Rectal smooth muscle tissue (tissue), 1 donor: Measurements from ENCODE around the gene ATP5ME.

Experiments
- H3K27ac ChIP-seq: one replicate; pipeline ENCODE4 v1.7.0; 2013; ENCODE audit warnings: low read depth, low read length, inconsistent platforms
- H3K27me3 ChIP-seq: one replicate; pipeline ENCODE4 v1.7.0; 2013; ENCODE audit warnings: low read length; ENCODE audit not compliant: control insufficient read depth, insufficient read depth
- H3K36me3 ChIP-seq: one replicate; pipeline ENCODE4 v1.7.0; 2013; ENCODE audit warnings: low read length; ENCODE audit not compliant: control insufficient read depth, insufficient read depth
- H3K4me1 ChIP-seq: one replicate; pipeline ENCODE4 v1.7.0; 2013; ENCODE audit warnings: low read length; ENCODE audit not compliant: control insufficient read depth, insufficient read depth
- H3K4me3 ChIP-seq: one replicate; pipeline ENCODE4 v1.7.0; 2013; ENCODE audit warnings: low read length
- H3K9ac ChIP-seq: one replicate; pipeline ENCODE4 v1.7.0; 2013; ENCODE audit warnings: low read length

The ATP5ME gene

DNA sequence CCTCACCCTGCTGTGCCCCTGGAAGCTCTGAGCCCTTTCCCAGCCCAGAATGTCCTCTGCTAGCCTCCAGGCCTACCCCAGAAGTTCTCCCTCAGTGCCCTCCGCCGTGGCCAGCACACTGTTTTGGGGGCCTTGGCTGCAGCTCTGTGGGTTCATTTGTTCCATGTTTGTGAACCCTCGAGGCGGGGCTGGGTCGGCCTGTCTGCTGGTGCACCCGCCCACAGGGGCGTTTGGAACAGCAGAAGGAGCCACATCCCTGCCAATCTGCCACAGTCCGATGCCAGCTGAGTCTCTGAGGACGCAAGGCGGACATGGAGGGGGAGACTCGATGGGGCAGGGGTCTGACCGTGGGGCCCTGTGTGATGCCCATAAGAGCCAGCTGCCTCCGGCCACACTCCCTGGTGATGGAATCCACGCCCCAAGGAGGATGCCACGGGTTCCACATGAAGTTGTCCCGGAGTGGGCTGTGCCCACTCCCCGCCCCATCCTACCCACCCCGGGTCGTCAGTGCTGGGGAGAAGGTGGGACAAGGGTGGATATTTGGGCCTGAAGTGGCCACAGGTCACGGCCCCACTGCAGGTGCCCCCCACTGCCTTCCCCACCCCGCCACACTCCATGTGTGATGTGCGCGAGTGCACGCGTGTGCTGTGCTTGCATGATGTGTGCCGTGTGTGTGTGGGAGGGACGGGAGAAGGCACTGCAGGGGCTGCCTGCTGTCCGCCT is 7.1 kb downstream of the ATP5ME start:
- Histone ChIP-seq H3K4me3 (no peak overlapping the region), H3K27me3 (no peaks in the 10 kb centered on the region), H3K27ac (no peak overlapping the region), H3K9ac (no peak overlapping the region), H3K4me1 (no peaks in the 10 kb centered on the region), H3K36me3 (peaks cover 13% of the 10 kb centered on the region)

DNA sequence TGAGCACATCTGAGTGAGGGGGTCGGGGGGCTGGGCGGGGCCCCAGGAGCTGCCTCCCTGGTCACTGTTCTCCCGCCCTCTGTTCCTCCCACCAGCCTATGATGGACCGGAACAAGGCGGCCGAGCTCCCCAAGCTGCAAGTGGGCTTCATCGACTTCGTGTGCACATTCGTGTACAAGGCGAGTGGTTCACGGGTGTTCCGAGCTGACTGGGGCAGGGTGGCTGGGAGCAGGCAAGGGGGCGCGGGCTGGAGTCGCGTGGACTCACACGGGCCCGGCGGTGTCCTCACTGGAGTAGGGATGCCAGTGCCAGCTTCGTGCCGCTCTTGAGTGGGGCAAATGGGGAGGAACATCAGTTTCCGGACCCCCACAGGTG is 7.7 kb downstream of the ATP5ME start:
- Histone ChIP-seq H3K9ac (no peak overlapping the region), H3K27ac (no peak overlapping the region), H3K4me3 (no peak overlapping the region), H3K27me3 (no peaks in the 10 kb centered on the region), H3K36me3 (peaks cover 8% of the 10 kb centered on the region), H3K4me1 (no peaks in the 10 kb centered on the region)

DNA sequence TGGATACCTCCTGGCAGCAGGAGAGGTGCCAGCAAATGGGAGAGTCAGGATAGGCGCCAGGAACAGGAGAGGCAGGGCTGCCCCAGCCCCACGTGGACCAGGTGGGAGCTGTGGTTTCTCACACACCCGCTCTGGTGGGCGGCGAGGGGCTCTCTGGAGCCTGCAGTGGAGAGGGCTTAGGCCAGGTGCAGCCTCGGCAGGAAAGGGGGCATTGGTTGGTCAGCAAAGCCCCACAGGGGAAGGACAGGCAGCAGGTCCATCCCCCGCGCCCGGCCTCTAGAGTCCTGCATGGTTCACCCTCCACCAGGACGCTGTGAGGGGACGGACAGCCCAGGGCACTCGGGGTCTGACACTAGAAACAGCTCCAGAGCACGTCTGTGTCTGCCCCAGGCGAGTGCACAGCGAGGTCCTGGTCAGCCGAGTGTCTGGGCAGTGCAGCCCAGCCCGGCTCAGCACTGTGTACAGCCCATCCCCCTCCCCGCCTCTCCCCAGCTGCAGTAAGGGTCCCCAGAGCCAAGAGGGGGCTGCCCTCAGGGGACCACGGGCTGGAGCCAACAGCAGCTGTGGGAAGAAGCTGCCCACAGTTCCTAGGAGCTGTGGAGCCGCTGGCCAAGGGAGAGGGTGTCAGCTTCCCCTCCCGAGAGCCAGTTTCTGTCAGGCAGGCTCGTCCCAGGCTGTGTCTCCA is 8.2 kb downstream of the ATP5ME start:
- Histone ChIP-seq H3K4me1 (no peaks in the 10 kb centered on the region), H3K36me3 (peaks cover 5% of the 10 kb centered on the region), H3K4me3 (no peak overlapping the region), H3K9ac (no peak overlapping the region), H3K27me3 (no peaks in the 10 kb centered on the region), H3K27ac (no peak overlapping the region)

DNA sequence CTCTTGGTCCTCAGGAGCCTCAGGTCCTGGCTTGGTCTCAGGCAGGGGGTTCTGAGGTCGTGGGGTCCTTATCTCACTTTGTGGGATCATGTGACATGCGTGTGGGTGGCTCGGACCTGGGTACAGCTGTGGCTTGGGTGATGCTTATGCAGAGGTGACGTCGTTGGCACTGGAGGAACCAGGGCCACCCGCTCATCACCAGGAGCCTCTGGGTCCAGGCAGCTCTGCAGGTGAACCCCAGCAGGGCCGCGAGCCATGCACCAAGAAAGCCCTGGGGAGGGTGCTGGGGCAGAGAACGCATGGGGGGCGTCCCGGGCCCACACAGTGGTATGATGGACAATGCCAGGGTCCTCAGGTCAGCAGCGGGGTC is 8.7 kb downstream of the ATP5ME start:
- Histone ChIP-seq H3K4me1 (no peaks in the 10 kb centered on the region), H3K27ac (no peak overlapping the region), H3K4me3 (no peak overlapping the region), H3K27me3 (no peaks in the 10 kb centered on the region), H3K36me3 (peaks cover under 1% of the 10 kb centered on the region), H3K9ac (no peak overlapping the region)

DNA sequence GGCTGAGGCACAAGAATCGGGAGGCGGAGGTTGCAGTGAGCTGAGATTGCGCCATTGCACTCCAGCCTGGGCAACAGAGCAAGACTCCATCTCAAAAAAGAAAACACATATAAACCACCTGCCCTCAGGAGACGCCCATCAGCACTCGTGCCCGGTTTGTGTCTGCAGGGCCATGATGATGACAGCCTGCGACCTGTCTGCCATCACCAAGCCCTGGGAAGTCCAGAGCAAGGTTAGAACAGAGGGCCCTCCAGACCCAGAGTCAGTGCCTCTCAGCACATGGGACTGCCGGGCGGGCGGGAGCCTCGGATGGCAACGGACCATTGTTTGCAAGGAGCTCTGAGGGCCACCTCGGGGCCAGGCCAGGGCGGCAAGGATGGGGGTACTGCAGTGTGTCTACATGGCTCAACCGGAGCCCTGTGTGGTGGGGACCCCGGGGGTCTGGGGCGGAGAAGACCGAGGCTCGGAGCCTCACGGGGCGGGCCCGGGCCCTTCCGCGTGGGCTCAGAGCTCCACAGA is 9.3 kb downstream of the ATP5ME start:
- H3K27ac ChIP-seq = no peak overlapping the region
- H3K4me3 ChIP-seq = no peak overlapping the region
- H3K27me3 ChIP-seq = no peaks in the 10 kb centered on the region
- no peaks in the 10 kb centered on the region for H3K36me3 ChIP-seq
- no peak overlapping the region for H3K9ac ChIP-seq
- no peaks in the 10 kb centered on the region for H3K4me1 ChIP-seq

DNA sequence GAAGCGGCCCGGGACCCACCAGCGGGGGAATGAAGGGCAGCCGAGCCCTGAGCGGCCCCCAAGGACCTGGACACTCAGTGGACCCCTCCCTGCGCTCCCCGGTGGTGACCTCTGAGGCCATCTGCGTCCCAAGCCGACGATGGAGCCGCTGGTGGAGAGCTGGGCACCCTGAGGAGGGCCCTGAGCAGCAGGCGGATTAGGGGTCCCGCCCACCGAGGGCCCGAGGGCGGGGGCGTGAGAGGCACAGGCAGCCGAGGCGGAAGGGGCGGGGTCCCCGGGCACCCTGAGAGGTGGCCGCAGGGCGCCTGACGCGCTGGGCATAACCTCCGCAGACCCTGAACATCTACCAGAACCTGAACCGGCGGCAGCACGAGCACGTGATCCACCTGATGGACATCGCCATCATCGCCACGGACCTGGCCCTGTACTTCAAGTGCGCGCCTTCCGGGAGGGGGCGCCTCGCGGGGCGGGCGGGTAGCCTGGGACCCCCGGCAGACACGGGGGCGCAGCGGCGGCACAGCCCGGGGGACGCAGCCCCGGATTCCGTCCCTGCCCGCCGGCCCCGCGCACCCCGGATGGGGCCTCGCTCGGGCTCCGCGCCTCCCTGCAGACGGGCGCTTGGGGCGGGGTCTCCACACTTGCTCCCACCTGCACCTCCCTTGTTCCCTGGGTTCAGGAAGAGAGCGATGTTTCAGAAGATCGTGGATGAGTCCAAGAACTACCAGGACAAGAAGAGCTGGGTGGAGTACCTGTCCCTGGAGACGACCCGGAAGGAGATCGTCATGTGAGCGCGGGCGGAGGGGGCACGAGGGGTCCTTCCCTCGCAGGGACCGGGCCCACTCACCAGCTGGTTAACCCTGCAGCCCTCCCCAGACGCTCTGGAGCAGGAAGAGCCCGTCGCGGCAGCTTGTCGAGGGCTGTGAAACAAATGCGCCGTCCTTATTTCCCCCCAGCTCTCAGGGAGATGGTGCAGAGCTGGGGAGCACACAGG is 10.3 kb downstream of the ATP5ME start:
- peak overlapping the region; percentile 56 for H3K9ac ChIP-seq
- no peaks in the 10 kb centered on the region for H3K27me3 ChIP-seq
- H3K27ac ChIP-seq = no peak overlapping the region

DNA sequence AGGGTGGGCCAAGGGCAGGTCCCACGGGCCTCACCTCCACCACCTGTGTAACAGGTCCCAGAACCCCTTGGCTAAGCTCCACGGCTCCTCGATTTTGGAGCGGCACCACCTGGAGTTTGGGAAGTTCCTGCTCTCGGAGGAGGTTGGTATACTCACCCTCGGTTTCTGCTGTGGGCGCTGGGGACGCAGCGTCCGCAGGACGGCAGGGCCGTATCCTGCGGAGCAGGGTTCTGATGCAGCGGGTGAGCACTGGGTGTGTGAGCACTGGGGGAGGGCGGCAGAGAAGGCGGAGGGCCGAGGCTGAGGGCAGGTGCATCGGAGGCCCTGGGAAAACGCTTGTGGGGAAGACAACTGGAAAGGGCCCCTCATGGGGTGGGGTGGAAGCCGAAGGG is 11.0 kb downstream of the ATP5ME start:
- H3K4me1 ChIP-seq = no peaks in the 10 kb centered on the region
- no peak overlapping the region for H3K9ac ChIP-seq
- no peaks in the 10 kb centered on the region for H3K27me3 ChIP-seq

More for the DNA sequence above, 10.3 kb downstream of the ATP5ME start:
- Histone ChIP-seq H3K4me3 (peak overlapping the region; percentile 66), H3K36me3 (no peaks in the 10 kb centered on the region), H3K4me1 (no peaks in the 10 kb centered on the region)

DNA sequence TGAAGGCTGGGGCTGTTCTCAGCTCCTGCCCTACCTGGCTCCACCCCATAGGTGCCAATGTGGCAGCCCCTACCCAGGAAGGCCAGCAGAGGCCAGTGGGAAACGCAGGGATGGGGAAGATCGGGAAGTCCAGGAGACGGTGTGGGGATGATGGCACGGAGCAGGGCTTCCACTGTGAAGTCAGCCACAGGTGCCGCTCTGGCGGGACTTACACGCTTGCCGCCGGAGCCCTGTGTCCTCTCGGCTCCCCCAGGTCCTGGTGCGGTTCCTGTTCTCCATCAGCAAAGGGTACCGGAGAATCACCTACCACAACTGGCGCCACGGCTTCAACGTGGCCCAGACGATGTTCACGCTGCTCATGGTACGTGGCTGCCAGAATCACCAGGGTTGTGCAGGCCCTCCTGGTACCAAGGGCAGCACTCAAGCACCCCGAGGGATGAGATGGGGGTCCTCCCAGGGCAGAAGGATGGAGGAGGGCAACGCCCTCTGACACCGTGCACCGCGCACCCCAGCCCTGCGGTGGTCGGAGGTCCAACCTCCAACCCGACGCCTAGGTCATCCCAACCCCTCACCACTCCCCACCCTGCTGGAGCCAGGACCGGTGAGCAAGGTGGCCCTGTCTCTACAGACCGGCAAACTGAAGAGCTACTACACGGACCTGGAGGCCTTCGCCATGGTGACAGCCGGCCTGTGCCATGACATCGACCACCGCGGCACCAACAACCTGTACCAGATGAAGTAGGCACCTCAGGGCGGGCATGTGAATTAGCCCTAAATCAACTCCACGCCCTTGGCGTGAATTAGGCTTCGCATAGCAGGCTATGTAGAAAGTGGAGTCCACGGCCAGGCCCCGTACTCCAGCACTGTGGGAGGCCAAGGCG is 12.0 kb downstream of the ATP5ME start:
- no peak overlapping the region for H3K4me3 ChIP-seq
- no peaks in the 10 kb centered on the region for H3K4me1 ChIP-seq
- H3K27ac ChIP-seq = no peak overlapping the region
- H3K27me3 ChIP-seq = no peaks in the 10 kb centered on the region
- no peak overlapping the region for H3K9ac ChIP-seq
- H3K36me3 ChIP-seq = no peaks in the 10 kb centered on the region

More for the DNA sequence above, 11.0 kb downstream of the ATP5ME start:
- Histone ChIP-seq H3K27ac (no peak overlapping the region), H3K4me3 (peak overlapping the region; percentile 66), H3K36me3 (no peaks in the 10 kb centered on the region)

DNA sequence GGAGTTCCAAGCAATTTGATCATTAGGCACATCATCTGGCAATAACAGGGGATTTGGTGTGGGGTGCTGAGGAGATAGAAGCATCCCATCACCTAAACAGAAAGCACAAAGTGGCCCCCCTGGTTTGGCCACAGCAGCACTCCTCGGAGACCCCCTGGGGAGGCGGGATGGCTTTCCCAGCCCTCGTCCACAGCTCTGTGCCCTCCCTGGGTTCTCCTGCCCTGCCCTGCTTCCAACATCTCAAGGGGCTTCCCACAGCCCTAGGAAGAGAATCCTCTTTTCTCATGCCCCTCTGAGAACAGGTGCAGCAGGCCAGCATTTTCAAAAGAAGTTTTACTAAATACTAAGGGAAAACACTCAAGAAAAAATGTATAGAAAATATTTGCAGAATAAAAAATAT is 12.8 kb downstream of the ATP5ME start:
- no peak overlapping the region for H3K27ac ChIP-seq
- H3K4me1 ChIP-seq = no peaks in the 10 kb centered on the region
- no peak overlapping the region for H3K4me3 ChIP-seq
- no peaks in the 10 kb centered on the region for H3K36me3 ChIP-seq
- H3K9ac ChIP-seq = no peak overlapping the region
- no peaks in the 10 kb centered on the region for H3K27me3 ChIP-seq

DNA sequence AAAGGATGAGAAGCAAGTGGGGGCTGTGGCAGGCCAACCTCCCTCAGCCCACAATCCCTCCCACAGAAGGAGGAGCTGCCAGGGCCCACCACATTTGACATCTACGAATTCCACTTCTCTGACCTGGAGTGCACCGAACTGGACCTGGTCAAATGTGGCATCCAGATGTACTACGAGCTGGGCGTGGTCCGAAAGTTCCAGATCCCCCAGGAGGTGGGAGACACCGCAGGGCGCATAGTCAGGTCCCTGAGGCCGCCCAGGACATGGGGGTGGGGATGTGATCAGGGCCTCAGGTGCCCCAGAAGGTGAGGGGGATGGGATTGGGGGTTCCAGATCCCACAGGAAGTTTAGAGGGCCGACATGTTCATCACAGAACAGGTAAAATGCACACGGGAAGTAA is 13.7 kb downstream of the ATP5ME start:
- Histone ChIP-seq H3K27ac (no peak overlapping the region), H3K27me3 (no peaks in the 10 kb centered on the region)

DNA sequence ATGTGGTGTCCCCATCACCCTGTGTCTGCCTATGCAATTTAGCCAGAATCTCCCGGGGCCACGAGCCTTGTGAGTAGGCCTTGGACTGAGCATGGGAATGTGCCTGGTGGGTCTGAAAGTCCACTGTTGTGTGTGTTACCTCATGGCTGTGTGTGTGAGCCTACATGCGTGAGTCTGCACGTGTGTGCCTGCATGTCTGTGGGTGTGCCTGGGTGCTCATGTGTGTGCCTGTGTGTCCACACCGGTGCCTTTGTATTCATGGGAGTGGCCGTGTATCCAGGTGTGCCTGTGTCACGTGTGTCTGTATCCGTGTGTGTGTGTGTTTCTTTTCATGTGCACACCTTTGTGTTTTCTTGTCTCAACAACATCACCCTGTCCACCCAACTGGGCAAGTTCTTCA is 14.2 kb downstream of the ATP5ME start:
- H3K27ac ChIP-seq = no peak overlapping the region
- H3K36me3 ChIP-seq = no peaks in the 10 kb centered on the region
- no peak overlapping the region for H3K9ac ChIP-seq
- no peaks in the 10 kb centered on the region for H3K27me3 ChIP-seq
- no peaks in the 10 kb centered on the region for H3K4me1 ChIP-seq
- H3K4me3 ChIP-seq = no peak overlapping the region

More for the DNA sequence above, 13.7 kb downstream of the ATP5ME start:
- H3K9ac ChIP-seq = no peak overlapping the region
- no peaks in the 10 kb centered on the region for H3K4me1 ChIP-seq
- no peaks in the 10 kb centered on the region for H3K36me3 ChIP-seq
- no peak overlapping the region for H3K4me3 ChIP-seq
